GM18909 (cell line): Measurements from ENCODE around the gene KLK6.
"Not testable (repeated sequence)": the region's sequence is repeated elsewhere in the genome, so short reads cannot be mapped to it uniquely, and the experiment has no call there.

Experiments used
- ATAC-seq: cut with Tn5 transposase; IDR thresholded peaks from one replicate; pipeline ENCODE4 v1.9.1; 2021; ENCODE audit warnings: mild to moderate bottlenecking; ENCODE audit not compliant: unreplicated experiment, poor library complexity

KLK6 gene

DNA sequence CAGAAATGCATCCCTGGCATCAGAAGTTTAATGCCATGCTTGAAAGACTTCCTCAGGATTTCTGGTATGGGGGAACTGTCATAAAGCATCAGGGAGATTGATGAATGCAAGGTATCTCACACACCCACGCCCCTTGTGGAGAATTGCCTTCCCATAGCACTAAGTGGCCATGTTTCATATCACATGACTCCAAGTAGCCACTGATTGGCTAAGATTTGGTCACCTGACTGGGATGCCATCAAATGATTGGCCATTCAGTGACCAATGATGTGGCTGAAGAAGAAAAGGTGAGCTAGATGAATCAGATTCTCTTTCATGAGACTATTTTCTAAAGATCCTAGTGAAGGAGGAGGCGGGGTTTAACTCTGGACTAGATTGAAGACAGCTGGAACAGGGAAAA is 24.7 kb upstream of the KLK6 start:
- no peak for ATAC-seq

DNA sequence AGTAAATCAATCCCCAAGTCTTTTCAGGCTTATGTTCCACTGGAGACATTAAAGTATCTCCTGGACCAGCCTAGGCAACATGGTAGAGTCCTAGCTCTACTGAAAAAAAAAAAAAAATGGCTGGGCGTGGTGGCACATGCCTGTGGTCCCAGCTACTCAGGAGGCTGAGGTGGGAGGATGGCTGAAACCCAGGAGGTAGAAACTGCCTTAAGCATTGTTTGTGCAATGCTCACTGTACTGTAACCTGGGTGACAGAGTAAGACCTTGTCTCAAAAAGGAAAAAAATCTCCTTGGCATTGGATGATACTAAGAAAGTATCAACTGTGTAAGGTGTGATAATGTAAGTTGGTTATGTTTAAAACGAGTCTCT is 23.3 kb upstream of the KLK6 start:
- no peak for ATAC-seq

DNA sequence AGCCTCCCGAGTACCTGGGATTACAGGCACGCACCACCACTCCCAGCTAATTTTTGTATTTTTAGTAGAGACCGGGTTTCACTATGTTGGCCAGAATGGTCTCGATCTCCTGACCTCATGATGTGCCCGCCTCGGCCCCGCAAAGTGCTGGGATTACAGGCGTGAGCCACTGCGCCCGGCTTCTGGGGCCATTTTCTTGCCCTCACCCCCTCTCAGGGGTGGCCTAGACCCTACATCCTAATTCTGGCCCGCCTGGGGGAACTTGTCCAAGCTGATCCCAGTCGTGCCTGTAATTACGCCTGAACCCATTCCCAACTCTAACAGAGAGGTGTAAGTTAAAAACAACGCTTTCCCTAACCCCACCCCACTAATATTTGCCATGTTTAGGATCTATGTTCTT is 15.0 kb upstream of the KLK6 start:
- ATAC-seq = not testable (repeated sequence)

DNA sequence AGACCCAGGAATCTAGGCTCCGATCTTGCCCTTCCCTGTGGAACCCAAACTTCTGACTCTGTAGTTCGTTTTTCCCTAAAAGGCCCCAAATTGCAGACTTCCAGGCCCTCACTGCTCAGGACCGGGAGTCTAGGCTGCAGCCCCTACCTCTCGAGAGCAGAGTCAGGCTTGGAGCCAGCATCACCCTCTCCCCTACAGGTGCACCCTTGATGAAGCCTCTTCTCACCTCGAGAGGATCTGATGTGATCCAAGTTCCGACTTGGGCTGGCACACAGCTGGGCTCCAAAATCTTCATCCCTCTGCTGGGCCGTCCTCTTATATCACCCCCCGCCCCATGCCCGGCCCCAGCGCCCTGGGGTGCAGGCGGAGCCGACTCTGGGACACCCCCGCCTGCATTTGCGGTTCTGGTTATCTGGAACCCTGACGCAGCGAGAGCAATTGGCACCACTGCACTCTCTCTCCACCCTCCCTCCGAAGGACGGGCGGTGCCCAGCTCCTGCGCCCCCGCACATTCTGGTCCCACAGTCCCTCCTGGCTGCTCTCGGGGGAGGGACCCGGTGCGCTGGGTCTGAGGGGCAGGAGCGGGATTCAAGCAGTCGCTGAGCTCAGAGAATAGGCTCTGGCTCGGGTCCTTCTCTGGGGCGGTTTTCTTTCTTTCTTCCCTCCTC is 14.4 kb upstream of the KLK6 start, which contains the start of gene KLK7:
KLK7 (minus strand) TSS at position 293 of the 668 bp plus-strand sequence. CDS start 1,518 bp downstream, outside the sequence.
- ATAC-seq = no peak

DNA sequence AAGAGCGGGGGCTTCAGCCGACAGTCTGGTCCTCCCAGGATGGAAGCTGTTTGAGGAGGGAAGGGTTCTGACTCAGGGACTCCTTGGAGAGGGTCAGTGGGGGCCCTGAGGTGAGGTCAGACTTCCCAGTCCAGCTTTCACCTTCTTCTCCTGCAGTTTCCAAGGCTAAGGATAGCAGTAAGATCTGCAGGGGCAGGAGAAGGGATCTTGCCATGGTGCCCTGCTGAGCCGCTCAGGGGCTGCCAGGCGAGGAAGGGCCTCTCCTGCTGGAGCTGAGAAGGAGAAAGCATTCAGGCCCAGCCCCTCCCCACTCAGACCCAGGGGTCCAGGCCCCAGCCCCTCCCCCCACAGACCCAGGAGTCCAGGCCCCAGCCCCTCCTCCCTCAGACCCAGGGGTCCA is 12.8 kb upstream of the KLK6 start:
- ATAC-seq = no peak

DNA sequence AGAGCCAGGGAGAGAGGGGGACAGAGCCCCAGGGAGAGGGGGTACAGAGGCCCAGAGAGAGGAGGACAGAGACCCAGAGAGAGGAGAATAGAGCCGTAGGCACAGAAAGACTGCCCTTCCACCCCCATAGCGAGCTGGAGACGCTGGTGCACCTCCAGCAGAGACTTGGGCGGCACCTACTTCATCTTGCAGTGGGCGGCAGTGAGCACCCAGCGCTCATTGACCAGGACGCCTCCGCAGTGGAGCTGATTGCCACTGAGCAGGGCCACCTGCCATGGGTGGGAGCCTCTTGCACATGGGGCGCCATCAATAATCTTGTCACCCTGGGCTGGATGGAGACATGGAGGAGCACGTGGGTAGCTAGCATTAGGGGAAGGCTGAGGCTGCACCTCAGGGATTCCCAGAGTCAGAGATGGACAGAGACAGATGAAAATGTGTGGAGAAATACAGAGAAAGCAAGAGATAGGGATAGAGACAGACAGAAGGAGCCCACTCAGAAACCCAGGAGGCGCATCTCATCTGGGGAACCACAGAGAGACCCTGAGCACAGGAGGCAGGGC is 12.3 kb upstream of the KLK6 start:
- no peak for ATAC-seq

DNA sequence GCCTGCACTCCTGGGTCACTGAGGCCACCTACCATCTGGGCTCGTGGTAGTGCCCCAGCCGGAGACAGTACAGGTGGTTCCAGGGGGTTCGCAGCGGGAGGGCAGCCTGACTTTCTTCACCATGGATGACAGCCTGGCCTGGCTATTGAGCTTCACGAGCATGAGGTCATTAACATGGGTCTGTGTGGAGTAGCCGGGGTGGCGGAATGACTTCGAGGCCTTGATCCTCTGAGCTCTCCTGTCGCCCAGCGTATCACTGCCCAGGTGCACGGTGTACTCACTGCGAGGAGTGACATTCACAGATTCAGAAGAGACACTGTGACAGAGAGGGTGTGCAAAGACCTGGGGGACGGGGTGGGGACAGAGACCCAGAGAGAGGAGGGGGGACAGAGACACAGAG is 10.8 kb upstream of the KLK6 start:
- ATAC-seq = no peak

DNA sequence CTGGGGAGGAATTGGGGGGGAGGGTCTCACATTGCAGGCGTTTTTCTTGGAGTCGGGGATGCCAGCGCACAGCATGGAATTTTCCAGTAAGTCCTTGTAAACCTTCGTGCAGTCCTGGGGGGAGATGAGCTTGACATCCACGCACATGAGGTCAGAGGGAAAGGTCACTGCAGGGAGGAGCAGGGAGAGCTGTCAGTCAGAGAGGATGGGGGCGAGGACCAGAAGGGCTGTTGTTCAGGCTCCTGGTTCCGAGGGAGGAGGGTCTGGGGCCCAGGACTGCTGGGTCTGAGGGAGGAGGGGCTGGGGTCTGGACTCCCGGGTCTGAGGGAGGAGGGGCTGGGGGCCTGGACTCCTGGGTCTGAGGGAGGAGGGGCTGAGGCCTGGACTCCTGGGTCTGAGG is 10.4 kb upstream of the KLK6 start:
- ATAC-seq = no peak

DNA sequence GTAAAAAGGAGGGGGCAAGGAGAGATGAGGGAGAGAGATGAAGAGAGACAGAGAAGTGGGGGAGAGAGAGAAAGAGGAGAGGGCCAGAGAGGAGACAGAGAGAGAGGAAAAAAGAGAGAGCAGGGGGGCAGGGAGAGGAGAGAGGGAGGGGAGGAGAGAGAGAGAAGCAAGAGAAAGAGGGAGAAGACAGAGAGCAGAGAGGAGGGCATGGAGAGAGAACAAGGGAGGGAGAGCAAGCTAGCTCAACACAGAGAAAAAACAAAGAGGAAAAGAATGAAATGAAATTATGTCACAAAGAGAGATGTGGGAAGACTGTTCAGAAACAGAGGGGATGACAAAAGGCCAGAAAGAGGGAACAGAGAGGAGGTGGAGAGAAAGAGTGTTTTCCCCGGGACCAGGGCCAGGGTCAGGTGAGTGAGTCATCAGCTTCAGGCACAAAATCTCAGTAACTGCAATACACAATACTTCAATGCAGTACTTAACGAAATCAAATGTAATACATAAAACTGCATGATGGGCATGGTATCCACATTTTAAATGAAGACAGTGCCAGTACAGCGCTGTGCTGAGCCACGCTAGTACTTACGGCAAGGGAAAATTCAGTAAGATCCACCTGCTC is 9.5 kb upstream of the KLK6 start:
- no peak for ATAC-seq

DNA sequence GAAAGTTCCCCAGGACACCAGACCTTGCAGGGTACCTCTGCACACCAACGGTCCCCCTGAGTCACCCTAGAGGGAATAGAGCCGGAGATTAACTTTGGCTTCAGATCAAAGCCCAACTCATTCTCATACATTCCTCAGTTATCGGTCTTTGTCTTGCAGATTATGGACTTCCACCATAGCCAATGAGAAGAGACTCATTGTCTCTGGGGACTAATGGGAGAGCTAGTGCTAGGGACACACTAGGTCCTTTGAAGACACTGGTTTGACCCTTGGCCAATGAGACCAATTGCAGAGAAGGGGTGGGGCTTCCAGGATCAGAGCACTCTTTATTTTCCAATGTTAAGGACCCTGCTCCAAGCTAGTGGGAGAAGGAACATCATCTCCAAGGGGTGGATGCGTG is 8.2 kb upstream of the KLK6 start:
- no peak for ATAC-seq

DNA sequence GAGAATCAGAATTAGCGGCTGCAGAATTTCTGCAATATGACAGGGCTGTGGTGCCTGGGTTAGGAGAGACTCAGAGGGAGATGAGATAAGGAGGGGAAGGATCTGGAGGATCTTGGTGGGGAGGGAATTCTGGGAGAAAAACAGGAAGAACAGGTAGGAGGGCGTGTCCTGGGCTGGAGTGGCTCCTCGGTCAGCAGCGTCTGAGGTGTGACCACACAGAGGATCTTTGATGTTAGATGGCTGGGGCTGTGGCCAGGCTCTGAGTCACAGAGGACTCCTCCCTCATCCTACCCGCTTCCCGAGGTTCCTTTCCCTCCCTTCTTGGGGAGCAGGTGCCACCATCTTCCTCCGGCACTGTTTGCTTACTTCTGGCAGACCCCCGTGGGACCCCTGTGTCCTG is 6.4 kb upstream of the KLK6 start:
- no peak for ATAC-seq

DNA sequence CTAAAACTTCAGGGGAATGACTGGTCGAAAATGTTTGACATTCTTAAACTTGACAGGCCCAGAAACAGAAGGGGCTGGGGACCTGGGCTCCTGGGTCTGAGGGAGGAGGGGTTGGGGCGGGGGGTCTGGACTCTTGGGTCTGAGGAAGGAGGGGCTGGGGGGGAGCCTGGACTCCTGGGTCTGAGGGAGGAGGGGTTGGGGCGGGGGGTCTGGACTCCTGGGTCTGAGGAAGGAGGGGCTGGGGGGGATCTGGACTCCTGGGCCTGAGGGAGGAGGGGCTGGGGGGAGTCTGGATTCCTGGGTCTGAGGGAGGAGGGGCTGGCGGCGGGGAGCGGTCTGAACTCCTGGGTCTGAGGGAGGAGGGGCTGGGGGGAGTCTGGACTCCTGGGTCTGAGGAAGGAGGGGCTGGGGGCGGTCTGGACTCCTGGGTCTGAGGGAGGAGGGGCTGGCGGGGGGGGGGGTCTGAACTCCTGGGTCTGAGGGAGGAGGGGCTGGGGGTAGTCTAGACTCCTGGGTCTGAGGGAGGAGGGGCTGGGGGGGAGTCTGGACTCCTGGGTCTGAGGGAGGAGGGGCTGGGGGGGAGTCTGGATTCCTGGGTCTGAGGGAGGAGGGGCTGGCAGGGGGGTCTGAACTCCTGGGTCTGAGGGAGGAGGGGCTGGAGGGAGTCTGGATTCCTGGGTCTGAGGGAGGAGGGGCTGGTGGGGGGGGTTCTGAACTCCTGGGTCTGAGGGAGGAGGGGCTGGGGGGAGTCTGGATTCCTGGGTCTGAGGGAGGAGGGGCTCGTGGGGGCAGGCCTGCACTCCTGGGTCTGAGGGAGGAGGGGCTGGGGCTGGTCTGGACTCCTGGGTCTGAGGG is 5.5 kb upstream of the KLK6 start:
- no peak for ATAC-seq

DNA sequence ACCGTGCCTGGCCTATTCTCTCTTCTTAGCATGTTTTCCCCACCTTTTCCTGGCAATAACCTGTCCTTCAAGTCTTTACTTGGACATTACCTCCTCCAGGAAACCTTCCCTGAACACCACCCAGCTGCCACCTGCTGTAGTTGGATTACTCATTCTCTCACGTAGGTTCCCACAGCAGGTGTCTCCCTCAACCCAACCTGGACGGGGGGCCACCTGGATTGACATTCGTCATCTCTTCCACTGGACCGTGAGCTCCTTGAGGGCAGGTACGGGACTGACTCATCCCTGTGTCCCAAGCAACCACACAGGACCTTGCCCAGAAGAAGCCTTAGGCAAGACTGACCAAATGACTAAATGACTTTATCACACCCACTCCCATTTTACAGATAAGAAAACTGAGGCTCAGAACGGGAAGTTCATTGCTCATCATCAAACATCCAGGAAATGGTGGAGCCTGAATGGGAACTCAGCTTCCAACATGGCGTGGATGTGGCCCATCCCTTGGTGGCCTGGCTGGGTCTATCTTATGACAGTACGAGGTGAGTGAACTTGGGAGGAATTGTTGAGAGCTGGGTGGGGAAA is 3.5 kb upstream of the KLK6 start:
- no peak for ATAC-seq

DNA sequence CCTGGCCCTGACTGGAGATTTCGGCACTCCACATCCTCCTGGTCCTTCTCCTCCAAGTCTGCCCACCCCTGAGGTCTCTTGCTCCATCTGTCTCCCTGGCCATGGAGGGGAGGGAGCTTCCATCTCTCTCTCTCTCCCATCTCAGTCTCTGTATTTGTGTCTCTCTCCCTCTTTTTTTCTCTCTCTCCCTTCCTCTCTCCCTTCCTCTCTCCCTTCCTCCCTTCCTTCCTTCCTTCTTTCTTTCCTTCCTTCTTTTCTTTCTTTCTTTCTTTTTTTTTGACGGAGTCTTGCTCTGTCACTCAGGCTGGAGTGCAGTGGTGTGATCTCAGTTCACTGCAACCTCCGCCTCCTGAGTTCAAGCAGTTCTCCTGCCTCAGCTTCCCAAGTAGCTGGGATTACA is 419 bp upstream of the KLK6 start:
- not testable (repeated sequence) for ATAC-seq

DNA sequence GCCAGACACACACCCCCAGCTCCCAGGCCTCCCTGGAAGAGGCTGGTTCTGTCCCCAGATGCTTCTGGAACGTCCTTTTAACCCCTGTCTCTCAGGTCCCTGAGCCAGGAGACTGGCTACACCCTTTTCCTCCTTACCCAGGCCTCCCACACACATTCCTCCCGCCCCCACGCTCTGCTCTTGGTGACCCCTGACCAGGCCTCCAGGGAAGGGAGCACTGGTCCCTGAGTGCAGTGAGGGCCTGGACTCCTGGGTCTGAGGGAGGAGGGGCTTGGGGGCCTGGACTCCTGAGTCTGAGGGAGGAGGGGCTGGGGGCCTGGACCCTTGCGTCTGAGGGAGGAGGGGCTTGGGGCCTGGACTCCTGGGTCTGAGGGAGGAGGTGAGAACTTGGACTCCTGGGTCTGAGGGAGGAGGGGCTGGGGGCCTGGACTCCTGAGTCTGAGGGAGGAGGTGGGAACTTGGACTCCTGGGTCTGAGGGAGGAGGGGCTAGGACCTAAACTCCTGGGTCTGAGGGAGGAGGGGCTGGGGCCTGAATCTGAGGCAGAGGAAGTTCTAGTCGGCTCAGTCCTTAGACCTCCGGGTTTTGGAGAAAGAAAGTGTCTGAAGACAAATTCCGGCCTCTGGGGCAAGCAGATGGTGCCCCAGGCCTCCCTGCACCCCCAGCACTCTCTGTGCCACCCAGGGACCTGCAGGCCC is 527 bp downstream of the KLK6 start:
- ATAC-seq = no peak

DNA sequence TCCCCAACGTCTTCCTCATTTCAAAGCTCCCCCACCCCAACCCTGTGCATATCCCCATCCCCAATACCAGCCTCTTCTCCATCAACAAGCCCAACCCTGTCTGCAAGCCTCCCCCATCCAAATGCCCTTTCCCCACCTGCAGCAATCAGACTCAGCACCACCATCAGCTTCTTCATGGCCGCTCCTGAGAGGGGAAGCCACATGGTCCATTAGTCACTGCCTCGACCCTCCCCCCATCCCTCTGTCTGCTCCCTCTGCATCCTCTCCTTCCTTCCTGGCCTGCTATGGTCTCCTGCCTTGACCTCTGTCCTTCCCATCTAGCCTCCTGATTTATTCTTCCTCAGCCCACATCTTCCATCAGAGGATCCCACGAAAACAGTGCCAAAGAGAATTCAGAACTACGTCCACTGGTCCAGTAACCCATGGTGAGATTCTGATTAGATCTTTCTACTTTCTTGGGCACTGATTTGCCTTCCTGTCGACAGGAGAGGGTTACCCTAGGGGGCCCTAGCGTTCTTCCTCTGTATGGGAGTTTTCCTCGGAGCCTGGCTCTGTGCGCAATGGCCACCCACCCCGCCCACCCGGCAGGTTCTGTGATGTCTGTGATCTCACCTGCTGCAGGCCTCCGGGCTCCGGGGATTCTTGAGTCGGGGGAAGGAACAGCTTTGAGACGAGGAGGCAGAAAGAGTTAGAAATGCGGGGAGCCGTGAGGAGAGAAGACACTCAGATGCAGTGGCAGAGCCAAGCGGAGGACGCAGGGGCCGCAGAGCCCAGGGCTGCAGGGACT is 1.3 kb downstream of the KLK6 start:
- no peak for ATAC-seq

DNA sequence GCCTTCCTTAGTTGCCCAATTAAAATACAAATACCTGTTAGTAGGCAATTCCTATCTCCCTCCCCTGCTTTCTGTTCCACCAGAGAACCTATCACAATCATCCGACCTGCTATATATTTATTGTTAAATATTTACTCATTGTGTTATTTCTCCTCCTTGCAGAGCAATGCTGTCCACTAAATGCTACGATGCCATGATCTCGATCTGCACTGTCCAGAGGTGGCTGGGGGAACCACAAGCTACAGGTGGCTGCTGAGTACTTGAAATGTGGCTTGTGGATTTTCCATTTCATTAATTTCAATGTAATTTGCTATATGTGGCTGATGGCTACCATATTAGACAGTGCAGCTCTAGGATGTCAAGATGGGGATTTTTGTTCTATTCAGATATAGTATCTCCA is 5.1 kb downstream of the KLK6 start:
- ATAC-seq = no peak

DNA sequence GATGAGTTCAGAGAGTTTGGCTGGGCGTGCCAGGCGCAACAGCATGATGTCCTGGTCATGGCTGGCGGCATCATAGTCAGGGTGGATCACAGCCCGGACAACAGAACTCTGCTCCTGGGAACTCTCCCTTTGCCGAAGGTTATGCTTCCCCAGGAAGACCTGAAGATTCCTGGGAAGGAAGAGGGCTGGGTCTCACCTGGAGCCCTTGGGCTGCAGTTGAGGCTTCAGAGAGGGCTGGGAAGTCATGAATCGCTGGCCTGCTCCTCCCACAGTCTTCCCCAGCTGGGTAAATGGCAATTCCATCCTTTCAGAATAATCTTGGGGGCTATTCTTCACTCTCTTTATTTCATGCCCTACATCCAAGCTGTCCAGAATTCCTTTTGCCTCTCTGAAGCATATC is 6.0 kb downstream of the KLK6 start:
- ATAC-seq = no peak

DNA sequence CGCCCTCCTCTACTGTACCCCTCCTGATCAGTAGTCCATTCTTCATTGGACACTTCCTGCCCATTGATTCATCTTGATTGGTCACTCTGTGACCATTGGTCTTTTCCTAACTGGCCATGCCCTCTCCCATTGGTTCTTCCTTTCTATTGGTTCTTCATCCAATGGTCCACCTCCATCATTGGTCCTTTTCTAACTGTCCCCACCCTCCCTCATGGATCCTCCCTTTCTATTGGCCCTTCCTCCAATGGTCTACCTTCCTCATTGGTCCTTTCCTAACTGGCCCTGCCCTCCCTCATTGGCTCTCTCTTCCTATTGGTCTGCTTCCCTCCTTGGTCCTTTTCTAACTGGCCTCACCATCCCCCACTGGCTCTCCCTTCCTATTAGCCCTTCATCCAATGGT is 7.1 kb downstream of the KLK6 start:
- ATAC-seq = no peak
